ENCODE data around the gene ITPKC. TPM values are rescaled to one million over a fixed set of nuclear protein-coding genes. Genes with fewer than 3 reads are reported as not detected.

The ITPKC gene
- total and polyA plus RNA-seq, 2 of the 13 experiments (the other 11 are each of a cell fraction or from before 2014, with no cell fraction given), result 6.9 to 11.2 TPM

DNA sequence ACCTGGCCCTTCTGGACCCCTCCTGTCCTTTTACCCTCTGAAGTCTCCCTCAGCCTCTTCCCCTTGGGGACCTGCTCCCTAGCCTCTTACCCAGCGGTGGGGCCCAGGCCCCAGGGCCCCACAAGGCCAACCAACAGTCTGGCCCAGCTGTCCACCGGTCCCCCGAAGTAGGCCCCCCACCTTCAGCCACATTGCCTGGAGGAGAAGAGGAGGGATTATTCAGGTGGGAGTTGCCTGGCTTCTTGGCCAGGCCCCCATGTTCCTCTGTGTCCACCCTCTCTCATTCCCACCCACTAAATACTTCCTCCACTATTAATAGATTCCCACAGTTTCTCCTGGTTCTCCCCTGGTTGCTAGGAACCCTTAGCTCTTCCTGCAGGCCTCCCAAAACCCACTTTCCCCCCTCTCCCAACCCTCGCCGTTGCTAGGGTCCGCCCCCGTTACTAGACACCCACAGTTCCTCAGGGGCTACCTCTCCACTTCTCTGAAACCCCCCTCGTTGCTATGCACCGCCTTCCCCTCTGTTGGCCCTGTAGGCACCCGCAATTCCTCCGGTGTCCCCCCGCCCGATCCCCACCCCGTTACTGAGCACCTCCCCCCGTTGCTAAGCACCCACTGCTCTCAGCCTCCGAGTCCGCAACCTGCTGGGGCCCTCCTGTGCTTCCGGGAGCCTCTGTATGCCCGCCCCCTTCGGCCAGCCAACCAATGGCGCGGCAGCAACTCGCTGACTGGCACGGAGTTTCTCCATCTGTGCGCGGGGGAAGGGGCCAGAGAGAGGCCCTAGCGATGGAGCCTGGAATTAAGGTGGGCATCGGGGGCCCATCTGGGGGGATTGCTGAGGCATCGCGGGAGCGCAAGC is 2.2 kb upstream of the ITPKC start (continued):
- TF ChIP-seq, protein P1, sequence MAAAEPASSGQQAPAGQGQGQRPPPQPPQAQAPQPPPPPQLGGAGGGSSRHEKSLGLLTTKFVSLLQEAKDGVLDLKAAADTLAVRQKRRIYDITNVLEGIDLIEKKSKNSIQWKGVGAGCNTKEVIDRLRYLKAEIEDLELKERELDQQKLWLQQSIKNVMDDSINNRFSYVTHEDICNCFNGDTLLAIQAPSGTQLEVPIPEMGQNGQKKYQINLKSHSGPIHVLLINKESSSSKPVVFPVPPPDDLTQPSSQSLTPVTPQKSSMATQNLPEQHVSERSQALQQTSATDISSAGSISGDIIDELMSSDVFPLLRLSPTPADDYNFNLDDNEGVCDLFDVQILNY (CRISPR knock-in tag; conservative IDR thresholded peaks at IDR 0.05), result no peak
- TF ChIP-seq MIER3 (CRISPR knock-in tag; IDR thresholded peaks at IDR 0.05; ENCODE audit: borderline replicate concordance), result no peak
- TF ChIP-seq TOE1 (CRISPR knock-in tag; IDR thresholded peaks at IDR 0.05), result no peak
- TF ChIP-seq, protein P2, sequence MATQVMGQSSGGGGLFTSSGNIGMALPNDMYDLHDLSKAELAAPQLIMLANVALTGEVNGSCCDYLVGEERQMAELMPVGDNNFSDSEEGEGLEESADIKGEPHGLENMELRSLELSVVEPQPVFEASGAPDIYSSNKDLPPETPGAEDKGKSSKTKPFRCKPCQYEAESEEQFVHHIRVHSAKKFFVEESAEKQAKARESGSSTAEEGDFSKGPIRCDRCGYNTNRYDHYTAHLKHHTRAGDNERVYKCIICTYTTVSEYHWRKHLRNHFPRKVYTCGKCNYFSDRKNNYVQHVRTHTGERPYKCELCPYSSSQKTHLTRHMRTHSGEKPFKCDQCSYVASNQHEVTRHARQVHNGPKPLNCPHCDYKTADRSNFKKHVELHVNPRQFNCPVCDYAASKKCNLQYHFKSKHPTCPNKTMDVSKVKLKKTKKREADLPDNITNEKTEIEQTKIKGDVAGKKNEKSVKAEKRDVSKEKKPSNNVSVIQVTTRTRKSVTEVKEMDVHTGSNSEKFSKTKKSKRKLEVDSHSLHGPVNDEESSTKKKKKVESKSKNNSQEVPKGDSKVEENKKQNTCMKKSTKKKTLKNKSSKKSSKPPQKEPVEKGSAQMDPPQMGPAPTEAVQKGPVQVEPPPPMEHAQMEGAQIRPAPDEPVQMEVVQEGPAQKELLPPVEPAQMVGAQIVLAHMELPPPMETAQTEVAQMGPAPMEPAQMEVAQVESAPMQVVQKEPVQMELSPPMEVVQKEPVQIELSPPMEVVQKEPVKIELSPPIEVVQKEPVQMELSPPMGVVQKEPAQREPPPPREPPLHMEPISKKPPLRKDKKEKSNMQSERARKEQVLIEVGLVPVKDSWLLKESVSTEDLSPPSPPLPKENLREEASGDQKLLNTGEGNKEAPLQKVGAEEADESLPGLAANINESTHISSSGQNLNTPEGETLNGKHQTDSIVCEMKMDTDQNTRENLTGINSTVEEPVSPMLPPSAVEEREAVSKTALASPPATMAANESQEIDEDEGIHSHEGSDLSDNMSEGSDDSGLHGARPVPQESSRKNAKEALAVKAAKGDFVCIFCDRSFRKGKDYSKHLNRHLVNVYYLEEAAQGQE (IDR thresholded peaks at IDR 0.05; ENCODE audit: borderline replicate concordance in 1 of 2, low read depth in 1 of 2, low read length in 2 of 2), result no peak
- TF ChIP-seq, protein P3, sequence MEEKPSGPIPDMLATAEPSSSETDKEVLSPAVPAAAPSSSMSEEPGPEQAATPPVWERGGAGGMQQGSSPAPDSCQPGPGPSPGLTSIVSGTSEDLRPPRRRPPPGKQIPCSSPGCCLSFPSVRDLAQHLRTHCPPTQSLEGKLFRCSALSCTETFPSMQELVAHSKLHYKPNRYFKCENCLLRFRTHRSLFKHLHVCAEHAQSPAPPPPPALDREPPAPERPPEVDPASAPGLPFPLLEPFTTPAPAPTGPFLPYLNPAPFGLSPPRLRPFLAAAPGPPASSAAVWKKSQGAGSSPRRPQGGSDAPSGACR (CRISPR knock-in tag; IDR thresholded peaks at IDR 0.05), result no peak
- no peak for TF ChIP-seq KLF13 (CRISPR knock-in tag; IDR thresholded peaks at IDR 0.05)
- TF ChIP-seq RAD21 (CRISPR knock-in tag; IDR thresholded peaks at IDR 0.05), result no peak
- TF ChIP-seq ZNF468 (CRISPR knock-in tag; IDR thresholded peaks at IDR 0.05), result no peak
- no peak for TF ChIP-seq MAZ (IDR thresholded peaks at IDR 0.05; ENCODE audit: borderline replicate concordance, low read depth, low read length)
- peak; percentile 71 for TF ChIP-seq MAZ (CRISPR knock-in tag; IDR thresholded peaks at IDR 0.05; ENCODE audit: low read depth)
- no peak for TF ChIP-seq MAFK (conservative IDR thresholded peaks at IDR 0.05 in 1 of 2, IDR thresholded peaks at IDR 0.05 in 1 of 2; ENCODE audit: low read length in 2 of 2)
- no peak for TF ChIP-seq MTF2 (CRISPR knock-in tag; IDR thresholded peaks at IDR 0.05; ENCODE audit: borderline replicate concordance)
- TF ChIP-seq ZBTB7B (CRISPR knock-in tag; IDR thresholded peaks at IDR 0.05), result peak; percentile 45; the same call in 1 of the 2 replicates
- TF ChIP-seq KAT8 (CRISPR knock-in tag; IDR thresholded peaks at IDR 0.05), result no peak
- TF ChIP-seq, protein P4, sequence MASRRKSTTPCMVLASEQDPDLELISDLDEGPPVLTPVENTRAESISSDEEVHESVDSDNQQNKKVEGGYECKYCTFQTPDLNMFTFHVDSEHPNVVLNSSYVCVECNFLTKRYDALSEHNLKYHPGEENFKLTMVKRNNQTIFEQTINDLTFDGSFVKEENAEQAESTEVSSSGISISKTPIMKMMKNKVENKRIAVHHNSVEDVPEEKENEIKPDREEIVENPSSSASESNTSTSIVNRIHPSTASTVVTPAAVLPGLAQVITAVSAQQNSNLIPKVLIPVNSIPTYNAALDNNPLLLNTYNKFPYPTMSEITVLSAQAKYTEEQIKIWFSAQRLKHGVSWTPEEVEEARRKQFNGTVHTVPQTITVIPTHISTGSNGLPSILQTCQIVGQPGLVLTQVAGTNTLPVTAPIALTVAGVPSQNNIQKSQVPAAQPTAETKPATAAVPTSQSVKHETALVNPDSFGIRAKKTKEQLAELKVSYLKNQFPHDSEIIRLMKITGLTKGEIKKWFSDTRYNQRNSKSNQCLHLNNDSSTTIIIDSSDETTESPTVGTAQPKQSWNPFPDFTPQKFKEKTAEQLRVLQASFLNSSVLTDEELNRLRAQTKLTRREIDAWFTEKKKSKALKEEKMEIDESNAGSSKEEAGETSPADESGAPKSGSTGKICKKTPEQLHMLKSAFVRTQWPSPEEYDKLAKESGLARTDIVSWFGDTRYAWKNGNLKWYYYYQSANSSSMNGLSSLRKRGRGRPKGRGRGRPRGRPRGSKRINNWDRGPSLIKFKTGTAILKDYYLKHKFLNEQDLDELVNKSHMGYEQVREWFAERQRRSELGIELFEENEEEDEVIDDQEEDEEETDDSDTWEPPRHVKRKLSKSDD (CRISPR knock-in tag; IDR thresholded peaks at IDR 0.05; ENCODE audit: low read depth), result no peak
- TF ChIP-seq GTF3A (CRISPR knock-in tag; conservative IDR thresholded peaks at IDR 0.05), result no peak
- TF ChIP-seq, protein P5, sequence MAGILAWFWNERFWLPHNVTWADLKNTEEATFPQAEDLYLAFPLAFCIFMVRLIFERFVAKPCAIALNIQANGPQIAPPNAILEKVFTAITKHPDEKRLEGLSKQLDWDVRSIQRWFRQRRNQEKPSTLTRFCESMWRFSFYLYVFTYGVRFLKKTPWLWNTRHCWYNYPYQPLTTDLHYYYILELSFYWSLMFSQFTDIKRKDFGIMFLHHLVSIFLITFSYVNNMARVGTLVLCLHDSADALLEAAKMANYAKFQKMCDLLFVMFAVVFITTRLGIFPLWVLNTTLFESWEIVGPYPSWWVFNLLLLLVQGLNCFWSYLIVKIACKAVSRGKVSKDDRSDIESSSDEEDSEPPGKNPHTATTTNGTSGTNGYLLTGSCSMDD (CRISPR knock-in tag; IDR thresholded peaks at IDR 0.05), result no peak
- TF ChIP-seq ZNF891 (CRISPR knock-in tag; IDR thresholded peaks at IDR 0.05), result no peak
- no peak for TF ChIP-seq PLRG1 (conservative IDR thresholded peaks at IDR 0.05)
- TF ChIP-seq, protein P6, sequence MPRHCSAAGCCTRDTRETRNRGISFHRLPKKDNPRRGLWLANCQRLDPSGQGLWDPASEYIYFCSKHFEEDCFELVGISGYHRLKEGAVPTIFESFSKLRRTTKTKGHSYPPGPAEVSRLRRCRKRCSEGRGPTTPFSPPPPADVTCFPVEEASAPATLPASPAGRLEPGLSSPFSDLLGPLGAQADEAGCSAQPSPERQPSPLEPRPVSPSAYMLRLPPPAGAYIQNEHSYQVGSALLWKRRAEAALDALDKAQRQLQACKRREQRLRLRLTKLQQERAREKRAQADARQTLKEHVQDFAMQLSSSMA (CRISPR knock-in tag; IDR thresholded peaks at IDR 0.05), result no peak

All from HepG2 (cell line).